ENCODE results near the gene CLEC4M.
"Not testable (repeated sequence)": the region's sequence is repeated elsewhere in the genome, so short reads cannot be mapped to it uniquely, and the experiment has no call there.

The CLEC4M gene

DNA sequence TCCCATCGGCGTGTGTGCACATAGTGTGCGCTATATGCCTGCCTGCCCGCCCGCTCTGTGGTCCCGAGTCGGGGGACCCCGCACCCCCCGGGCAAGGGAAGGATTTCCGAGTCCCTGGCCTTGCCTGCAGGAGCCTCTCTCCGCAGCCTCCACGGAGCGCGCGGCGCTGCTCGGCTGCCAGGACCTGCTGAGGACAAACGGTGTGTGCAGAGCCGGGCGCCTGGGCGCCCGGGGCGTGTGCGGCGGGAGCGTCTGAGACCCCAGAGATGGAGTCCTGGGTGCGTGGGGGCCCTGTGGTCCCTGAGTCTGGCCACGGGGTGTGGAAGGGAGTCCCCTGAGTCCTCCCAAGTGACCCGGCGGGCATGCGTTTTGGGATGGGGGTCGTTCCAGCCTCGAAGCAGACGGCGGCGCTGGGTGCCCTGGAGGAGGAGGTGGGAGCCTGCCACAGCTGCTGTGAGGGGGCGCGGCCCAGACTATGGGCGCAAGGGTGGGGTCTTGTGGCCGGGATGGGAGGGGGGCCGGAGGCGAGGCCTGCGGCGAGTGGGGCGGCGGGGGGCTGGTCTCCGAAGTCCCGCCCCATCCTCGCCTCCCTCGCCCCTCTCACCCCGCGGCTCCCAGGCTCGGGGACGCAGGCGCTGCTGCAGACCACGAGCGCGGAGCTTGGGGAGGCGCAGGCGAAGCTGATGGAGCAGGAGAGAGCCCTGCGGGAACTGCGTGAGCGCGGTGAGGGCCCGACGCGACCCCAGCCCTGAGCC is 25.3 kb downstream of the CLEC4M start:
- ChIA-PET POLR2A (no interaction called here), CTCF (no interaction called here)

DNA sequence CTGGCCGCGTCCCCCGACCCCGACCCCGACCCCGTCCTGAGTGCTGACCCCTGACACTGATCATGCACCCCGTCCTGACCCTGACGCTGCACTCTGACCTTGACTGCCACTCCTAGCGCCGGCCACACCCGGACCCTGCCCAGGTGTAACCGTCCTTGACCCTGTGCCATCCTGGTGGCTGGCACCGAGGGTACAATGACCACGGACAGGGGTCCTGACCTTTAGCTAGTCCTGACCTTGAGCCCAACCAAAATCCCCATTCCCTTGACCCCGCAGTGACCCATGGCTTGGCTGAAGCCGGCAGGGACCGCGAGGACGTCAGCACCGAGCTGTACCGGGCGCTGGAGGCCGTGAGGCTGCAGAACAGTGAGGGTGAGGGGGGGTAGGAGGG is 25.9 kb downstream of the CLEC4M start:
- TF ChIP-seq ARNT (IDR thresholded peaks at IDR 0.05) (no peak), BHLHE40 (IDR thresholded peaks at IDR 0.05; ENCODE audit: borderline replicate concordance) (no peak), SUZ12 (IDR thresholded peaks at IDR 0.05) (no peak), SP1 (IDR thresholded peaks at IDR 0.05) (no peak), LEF1 (IDR thresholded peaks at IDR 0.05; ENCODE audit: borderline replicate concordance) (no peak), TARDBP (IDR thresholded peaks at IDR 0.05) (no peak), CTBP1 (IDR thresholded peaks at IDR 0.05; ENCODE audit: borderline replicate concordance) (no peak), L3MBTL2 (conservative IDR thresholded peaks at IDR 0.05) (no peak), NFRKB (IDR thresholded peaks at IDR 0.05) (no peak), ZNF384 (IDR thresholded peaks at IDR 0.05) (no peak), FOXK2 (IDR thresholded peaks at IDR 0.05) (no peak), ELF4 (IDR thresholded peaks at IDR 0.05) (no peak), HDGF (IDR thresholded peaks at IDR 0.05; ENCODE audit: borderline replicate concordance) (no peak), FOXA1 (IDR thresholded peaks at IDR 0.05) (no peak), FOXM1 (IDR thresholded peaks at IDR 0.05; ENCODE audit: borderline replicate concordance) (no peak)
- TF ChIP-seq, protein P1, sequence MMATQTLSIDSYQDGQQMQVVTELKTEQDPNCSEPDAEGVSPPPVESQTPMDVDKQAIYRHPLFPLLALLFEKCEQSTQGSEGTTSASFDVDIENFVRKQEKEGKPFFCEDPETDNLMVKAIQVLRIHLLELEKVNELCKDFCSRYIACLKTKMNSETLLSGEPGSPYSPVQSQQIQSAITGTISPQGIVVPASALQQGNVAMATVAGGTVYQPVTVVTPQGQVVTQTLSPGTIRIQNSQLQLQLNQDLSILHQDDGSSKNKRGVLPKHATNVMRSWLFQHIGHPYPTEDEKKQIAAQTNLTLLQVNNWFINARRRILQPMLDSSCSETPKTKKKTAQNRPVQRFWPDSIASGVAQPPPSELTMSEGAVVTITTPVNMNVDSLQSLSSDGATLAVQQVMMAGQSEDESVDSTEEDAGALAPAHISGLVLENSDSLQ (IDR thresholded peaks at IDR 0.05): no peak
- no peak for DNase-seq (ENCODE audit: extremely low spot score)
- ChIA-PET POLR2A (no interaction called here), CTCF (no interaction called here)

More for the DNA sequence above, 25.3 kb downstream of the CLEC4M start:
- no peak for DNase-seq (ENCODE audit: extremely low spot score)
- TF ChIP-seq FOXM1 (IDR thresholded peaks at IDR 0.05; ENCODE audit: borderline replicate concordance): no peak
- no peak for TF ChIP-seq L3MBTL2 (conservative IDR thresholded peaks at IDR 0.05)
- no peak for TF ChIP-seq ARNT (IDR thresholded peaks at IDR 0.05)
- no peak for TF ChIP-seq LEF1 (IDR thresholded peaks at IDR 0.05; ENCODE audit: borderline replicate concordance)
- TF ChIP-seq SP1 (IDR thresholded peaks at IDR 0.05): no peak

DNA sequence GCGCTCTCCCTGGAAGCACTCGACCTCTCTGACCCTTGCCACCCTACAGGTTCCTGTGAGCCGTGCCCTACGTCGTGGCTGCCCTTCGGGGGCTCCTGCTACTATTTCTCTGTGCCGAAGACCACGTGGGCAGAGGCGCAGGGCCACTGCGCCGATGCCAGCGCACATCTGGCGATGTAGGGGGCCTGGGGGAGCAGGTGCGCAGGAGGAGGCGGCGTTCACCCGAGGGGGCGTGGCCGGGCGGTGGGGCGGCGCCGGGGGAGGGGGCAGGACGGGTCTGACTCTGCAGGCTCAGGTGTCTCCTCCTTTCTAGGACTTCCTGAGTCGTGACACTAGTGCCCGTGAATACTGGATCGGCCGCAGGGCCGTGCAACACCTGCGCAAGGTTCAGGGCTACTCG is 26.4 kb downstream of the CLEC4M start:
- DNase-seq (ENCODE audit: extremely low spot score): no peak
- POLR2A ChIA-PET: no interaction called here
- CTCF ChIA-PET: no interaction called here
- TF ChIP-seq FOXA1 (IDR thresholded peaks at IDR 0.05) (no peak), FOXM1 (IDR thresholded peaks at IDR 0.05; ENCODE audit: borderline replicate concordance) (no peak), ARNT (IDR thresholded peaks at IDR 0.05) (no peak), SP1 (IDR thresholded peaks at IDR 0.05) (no peak), NFRKB (IDR thresholded peaks at IDR 0.05) (no peak), HDGF (IDR thresholded peaks at IDR 0.05; ENCODE audit: borderline replicate concordance) (no peak), ELF4 (IDR thresholded peaks at IDR 0.05) (no peak), LEF1 (IDR thresholded peaks at IDR 0.05; ENCODE audit: borderline replicate concordance) (no peak), FOXK2 (IDR thresholded peaks at IDR 0.05) (no peak), ZNF384 (IDR thresholded peaks at IDR 0.05) (no peak), BHLHE40 (IDR thresholded peaks at IDR 0.05; ENCODE audit: borderline replicate concordance) (no peak), L3MBTL2 (conservative IDR thresholded peaks at IDR 0.05) (no peak)

DNA sequence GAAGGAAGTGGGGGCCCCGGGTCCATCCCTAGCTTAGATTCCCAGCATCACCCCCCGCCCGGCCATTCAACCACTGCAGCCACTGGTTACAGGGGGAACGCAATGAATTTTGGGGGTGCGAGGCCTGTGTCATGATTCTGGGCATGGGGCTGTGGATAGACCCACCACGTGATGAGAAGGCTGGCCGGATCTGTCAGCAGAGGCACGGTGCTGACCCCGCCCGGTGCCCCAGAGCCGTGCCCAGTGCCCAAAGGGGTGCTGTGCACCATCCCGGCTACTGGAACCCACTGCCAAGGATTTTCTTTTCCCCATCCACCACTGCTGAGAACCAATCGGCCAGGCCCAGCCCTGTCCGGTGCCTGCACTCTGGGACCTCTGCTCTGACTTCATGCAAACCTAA is 27.4 kb downstream of the CLEC4M start:
- ChIA-PET POLR2A (no interaction called here), CTCF (no interaction called here)
- DNase-seq (ENCODE audit: extremely low spot score): no peak
- TF ChIP-seq TARDBP (IDR thresholded peaks at IDR 0.05) (no peak), FOXK2 (IDR thresholded peaks at IDR 0.05) (no peak), BHLHE40 (IDR thresholded peaks at IDR 0.05; ENCODE audit: borderline replicate concordance) (no peak), LEF1 (IDR thresholded peaks at IDR 0.05; ENCODE audit: borderline replicate concordance) (no peak), ARNT (IDR thresholded peaks at IDR 0.05) (no peak), SUZ12 (IDR thresholded peaks at IDR 0.05) (no peak)
- TF ChIP-seq, protein P1 (IDR thresholded peaks at IDR 0.05): no peak

DNA sequence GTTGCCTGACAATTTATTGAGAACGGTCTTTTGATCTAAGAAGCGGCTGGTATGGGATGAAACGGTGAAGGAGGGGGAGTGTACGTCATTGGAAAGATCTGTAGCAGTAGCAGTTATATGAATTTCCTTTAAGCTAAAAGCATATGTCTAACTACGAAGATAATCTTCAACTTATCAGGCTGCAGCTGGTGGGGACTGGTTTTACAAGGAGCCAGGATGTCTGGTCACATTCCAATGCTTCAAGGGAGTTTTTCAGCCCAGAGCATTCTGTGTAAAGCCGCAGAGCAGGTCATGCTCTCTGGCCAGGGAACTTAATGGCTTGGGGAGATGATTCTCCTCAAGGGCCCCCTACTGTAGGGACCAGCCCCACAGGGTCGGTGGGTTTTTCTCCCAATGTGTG is 29.2 kb downstream of the CLEC4M start:
- TF ChIP-seq CTBP1 (IDR thresholded peaks at IDR 0.05; ENCODE audit: borderline replicate concordance): no peak
- TF ChIP-seq L3MBTL2 (conservative IDR thresholded peaks at IDR 0.05): no peak
- TF ChIP-seq ARNT (IDR thresholded peaks at IDR 0.05): no peak
- no peak for TF ChIP-seq ELF4 (IDR thresholded peaks at IDR 0.05)
- no peak for TF ChIP-seq SP1 (IDR thresholded peaks at IDR 0.05)
- TF ChIP-seq FOXA1 (IDR thresholded peaks at IDR 0.05): no peak
- TF ChIP-seq FOXK2 (IDR thresholded peaks at IDR 0.05): no peak
- no peak for TF ChIP-seq LEF1 (IDR thresholded peaks at IDR 0.05; ENCODE audit: borderline replicate concordance)
- no peak for TF ChIP-seq NFRKB (IDR thresholded peaks at IDR 0.05)
- TF ChIP-seq SUZ12 (IDR thresholded peaks at IDR 0.05): no peak
- TF ChIP-seq HDGF (IDR thresholded peaks at IDR 0.05; ENCODE audit: borderline replicate concordance): no peak
- no peak for TF ChIP-seq ZNF384 (IDR thresholded peaks at IDR 0.05)
- TF ChIP-seq, protein P1 (IDR thresholded peaks at IDR 0.05): no peak
- no peak for TF ChIP-seq FOXM1 (IDR thresholded peaks at IDR 0.05; ENCODE audit: borderline replicate concordance)
- no peak for TF ChIP-seq TARDBP (IDR thresholded peaks at IDR 0.05)
- no peak for TF ChIP-seq BHLHE40 (IDR thresholded peaks at IDR 0.05; ENCODE audit: borderline replicate concordance)
- CTCF ChIA-PET: no interaction called here
- DNase-seq (ENCODE audit: extremely low spot score): no peak
- POLR2A ChIA-PET: interaction anchor here (1.1 kb wide), 1 partner anchor 163 kb away, joined by 3 read pairs; the partner anchor contains the start of genes PET100 and XAB2

DNA sequence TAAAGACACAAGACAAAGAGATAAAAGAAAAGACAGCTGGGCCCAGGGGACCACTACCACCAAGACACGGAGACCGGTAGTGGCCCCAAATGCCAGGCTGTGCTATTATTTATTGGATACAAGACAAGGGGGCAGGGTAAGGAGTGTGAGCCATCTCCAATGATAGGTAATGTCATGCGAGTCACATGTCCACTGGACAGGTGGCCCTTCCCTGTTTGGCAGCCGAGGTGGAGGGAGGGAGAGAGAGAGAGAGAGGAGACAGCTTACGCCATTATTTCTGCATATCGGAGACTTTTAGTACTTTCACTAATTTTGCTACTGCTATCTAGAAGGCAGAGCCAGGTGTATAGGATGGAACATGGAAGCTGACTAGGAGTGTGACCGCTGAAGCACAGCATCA is 29.7 kb downstream of the CLEC4M start:
- POLR2A ChIA-PET: interaction anchor here (1.1 kb wide), 1 partner anchor 163 kb away, joined by 3 read pairs; the partner anchor contains the start of genes PET100 and XAB2
- DNase-seq (ENCODE audit: extremely low spot score); CTCF ChIA-PET: not testable (repeated sequence)
